Measurements from ENCODE around the gene SUN3. TPM values are rescaled to one million over a fixed set of nuclear protein-coding genes. Genes with fewer than 3 reads are reported as not detected.

SUN3 gene, protein sequence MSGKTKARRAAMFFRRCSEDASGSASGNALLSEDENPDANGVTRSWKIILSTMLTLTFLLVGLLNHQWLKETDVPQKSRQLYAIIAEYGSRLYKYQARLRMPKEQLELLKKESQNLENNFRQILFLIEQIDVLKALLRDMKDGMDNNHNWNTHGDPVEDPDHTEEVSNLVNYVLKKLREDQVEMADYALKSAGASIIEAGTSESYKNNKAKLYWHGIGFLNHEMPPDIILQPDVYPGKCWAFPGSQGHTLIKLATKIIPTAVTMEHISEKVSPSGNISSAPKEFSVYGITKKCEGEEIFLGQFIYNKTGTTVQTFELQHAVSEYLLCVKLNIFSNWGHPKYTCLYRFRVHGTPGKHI
- total RNA-seq (not detected), polyA plus RNA-seq (not detected)
- long read RNA-seq, donor 1, result 0 reads
- long read RNA-seq, donor 2, result 0 reads
- long read RNA-seq, donor 3, result 0 reads

DNA sequence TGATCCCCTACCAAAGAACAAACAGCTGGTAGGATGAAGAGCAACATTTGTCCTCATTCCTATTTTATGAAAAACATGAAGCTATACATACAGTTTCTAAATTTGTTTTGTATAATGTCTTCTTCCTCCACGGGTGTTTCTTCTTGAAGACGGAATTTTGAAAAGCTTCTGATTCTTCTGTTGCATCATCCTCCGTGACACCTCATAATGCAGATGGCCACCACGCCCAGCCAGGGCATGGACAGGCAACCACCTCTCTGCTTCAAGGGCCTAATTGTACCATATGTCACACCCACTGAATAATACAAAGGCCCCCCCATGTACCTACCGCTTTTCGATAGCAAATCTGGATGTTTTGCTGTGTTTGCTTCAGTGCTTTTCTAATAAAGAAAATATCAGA is at the start of gene SUN3:
SUN3 (minus strand) TSS at position 170 of the 400 bp plus-strand sequence; CDS start at position 1, 169 bp downstream.
- 77 to 89% (median 87%) methylated on average over 6 of the region's 6 CpGs for WGBS, 3 donors
- H3K27me3 ChIP-seq, result no peaks in the 10 kb centered on the region

DNA sequence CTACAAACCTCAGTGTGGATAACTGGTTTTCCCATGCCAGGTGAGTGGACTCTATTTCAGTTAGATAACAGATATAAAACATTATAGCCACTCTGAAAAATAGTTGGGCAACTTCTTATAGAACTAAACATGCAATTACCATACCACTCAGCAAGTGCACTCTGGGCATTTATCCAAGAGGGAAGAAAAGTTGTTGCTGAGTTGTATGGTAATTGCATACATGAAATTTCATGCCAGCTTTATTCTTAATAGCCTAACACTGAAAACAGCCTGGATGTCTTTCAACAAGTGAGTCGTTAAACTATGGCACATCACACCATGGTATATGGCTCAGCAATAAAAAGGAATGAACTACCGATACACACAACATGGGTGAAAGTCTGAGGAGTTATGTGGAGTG is 49.6 kb upstream of the SUN3 start:
- no peak overlapping the region for H3K27ac ChIP-seq
- DNase-seq, result no peak
- TF ChIP-seq, protein P1, sequence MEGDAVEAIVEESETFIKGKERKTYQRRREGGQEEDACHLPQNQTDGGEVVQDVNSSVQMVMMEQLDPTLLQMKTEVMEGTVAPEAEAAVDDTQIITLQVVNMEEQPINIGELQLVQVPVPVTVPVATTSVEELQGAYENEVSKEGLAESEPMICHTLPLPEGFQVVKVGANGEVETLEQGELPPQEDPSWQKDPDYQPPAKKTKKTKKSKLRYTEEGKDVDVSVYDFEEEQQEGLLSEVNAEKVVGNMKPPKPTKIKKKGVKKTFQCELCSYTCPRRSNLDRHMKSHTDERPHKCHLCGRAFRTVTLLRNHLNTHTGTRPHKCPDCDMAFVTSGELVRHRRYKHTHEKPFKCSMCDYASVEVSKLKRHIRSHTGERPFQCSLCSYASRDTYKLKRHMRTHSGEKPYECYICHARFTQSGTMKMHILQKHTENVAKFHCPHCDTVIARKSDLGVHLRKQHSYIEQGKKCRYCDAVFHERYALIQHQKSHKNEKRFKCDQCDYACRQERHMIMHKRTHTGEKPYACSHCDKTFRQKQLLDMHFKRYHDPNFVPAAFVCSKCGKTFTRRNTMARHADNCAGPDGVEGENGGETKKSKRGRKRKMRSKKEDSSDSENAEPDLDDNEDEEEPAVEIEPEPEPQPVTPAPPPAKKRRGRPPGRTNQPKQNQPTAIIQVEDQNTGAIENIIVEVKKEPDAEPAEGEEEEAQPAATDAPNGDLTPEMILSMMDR (IDR thresholded peaks at IDR 0.05), result no peak
- TF ChIP-seq POLR2A (IDR thresholded peaks at IDR 0.05) (no peak), EP300 (IDR thresholded peaks at IDR 0.05) (no peak)
- H3K4me1 ChIP-seq (ENCODE audit: insufficient read depth), result peaks cover 4% of the 10 kb centered on the region
- no peak overlapping the region for H3K4me3 ChIP-seq
- WGBS, 3 donors, result 84 to 89% (median 84%) methylated on average over 2 of the region's 2 CpGs
- H3K9me3 ChIP-seq, result no peaks in the 10 kb centered on the region
- no peaks in the 10 kb centered on the region for H3K27me3 ChIP-seq
- intact Hi-C loops (cut with DNase I), result no loop called here
- H3K36me3 ChIP-seq, result no peaks in the 10 kb centered on the region

More for the DNA sequence above, at the start of gene SUN3:
- H3K4me1 ChIP-seq (ENCODE audit: insufficient read depth), result no peaks in the 10 kb centered on the region
- no peak within 1 kb of the TSS for H3K27ac ChIP-seq
- no peak for TF ChIP-seq EP300 (IDR thresholded peaks at IDR 0.05)
- no peak for TF ChIP-seq POLR2A (IDR thresholded peaks at IDR 0.05)
- TF ChIP-seq, protein P1 (IDR thresholded peaks at IDR 0.05), result no peak
- intact Hi-C loops (cut with DNase I), result no loop called here
- H3K36me3 ChIP-seq, result no peaks in the 10 kb centered on the region
- DNase-seq, result no peak
- no peaks in the 10 kb centered on the region for H3K9me3 ChIP-seq
- no peak within 1 kb of the TSS for H3K4me3 ChIP-seq

DNA sequence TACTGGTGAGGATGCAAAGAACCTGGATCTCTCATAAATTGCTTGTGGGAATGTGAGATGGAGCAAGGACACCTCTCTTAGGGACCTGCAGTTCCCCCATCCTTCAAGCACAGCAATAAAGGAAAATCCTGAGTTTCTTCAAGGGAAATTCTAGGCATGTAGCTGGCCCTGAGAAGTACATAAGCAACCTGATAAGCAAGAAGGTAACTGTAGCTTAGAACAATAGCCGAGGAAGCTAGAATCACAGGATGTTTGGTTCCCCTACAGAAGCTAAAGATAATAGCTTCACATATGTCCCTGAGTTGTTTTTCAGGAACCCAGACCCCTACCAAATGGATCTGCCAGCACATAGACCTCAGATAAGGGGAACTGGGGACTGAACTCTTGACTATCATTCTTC is 48.5 kb upstream of the SUN3 start:
- no peak overlapping the region for H3K27ac ChIP-seq
- no peak for TF ChIP-seq EP300 (IDR thresholded peaks at IDR 0.05)
- TF ChIP-seq, protein P1 (IDR thresholded peaks at IDR 0.05), result no peak
- no peak for TF ChIP-seq POLR2A (IDR thresholded peaks at IDR 0.05)

DNA sequence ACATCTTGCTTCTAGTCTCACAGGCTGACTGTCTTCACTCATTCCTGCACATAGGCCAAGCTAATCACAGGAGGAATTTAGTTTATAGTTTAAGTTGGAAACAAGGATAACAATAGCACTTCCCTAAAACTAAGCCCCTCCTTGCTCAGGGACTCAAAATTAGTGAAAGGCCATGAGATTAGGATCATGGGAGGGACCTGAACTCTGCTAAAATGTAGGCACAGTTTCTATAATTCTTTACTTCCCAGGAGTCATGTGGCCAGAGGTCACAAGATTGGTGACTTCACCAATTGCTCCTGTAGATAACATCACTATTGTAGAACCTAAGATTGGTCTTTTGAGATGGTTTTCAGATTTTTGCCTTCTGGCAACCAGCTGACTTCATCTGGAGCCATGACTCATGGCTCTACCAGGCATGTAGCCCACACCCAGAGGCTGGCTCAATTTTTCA is 45.3 kb upstream of the SUN3 start:
- no peaks in the 10 kb centered on the region for H3K36me3 ChIP-seq
- TF ChIP-seq, protein P1 (IDR thresholded peaks at IDR 0.05), result no peak
- no peak for TF ChIP-seq EP300 (IDR thresholded peaks at IDR 0.05)
- no peak overlapping the region for H3K27ac ChIP-seq
- no peaks in the 10 kb centered on the region for H3K4me1 ChIP-seq (ENCODE audit: insufficient read depth)
- H3K4me3 ChIP-seq, result no peak overlapping the region
- H3K27me3 ChIP-seq, result no peaks in the 10 kb centered on the region
- intact Hi-C loops (cut with DNase I), result no loop called here
- DNase-seq, result no peak
- no peaks in the 10 kb centered on the region for H3K9me3 ChIP-seq

More for the DNA sequence above, 48.5 kb upstream of the SUN3 start:
- H3K27me3 ChIP-seq, result no peaks in the 10 kb centered on the region
- DNase-seq, result no peak
- H3K9me3 ChIP-seq, result no peaks in the 10 kb centered on the region
- H3K36me3 ChIP-seq, result no peaks in the 10 kb centered on the region
- no peak overlapping the region for H3K4me3 ChIP-seq
- no peaks in the 10 kb centered on the region for H3K4me1 ChIP-seq (ENCODE audit: insufficient read depth)
- 67 to 89% (median 68%) methylated on average over 1 of the region's 1 CpG for WGBS, 3 donors
- intact Hi-C loops (cut with DNase I), result no loop called here
